OCI-M1 (cell line): ENCODE data around the gene SEC23B.
"Not testable (repeated sequence)": the region's sequence is repeated elsewhere in the genome, so short reads cannot be mapped to it uniquely, and the experiment has no call there.

Experiments used
- DNase-seq: peaks from one replicate; lab custom pipeline; 2025; lab: John Stamatoyannopoulos, UW

SEC23B gene

DNA sequence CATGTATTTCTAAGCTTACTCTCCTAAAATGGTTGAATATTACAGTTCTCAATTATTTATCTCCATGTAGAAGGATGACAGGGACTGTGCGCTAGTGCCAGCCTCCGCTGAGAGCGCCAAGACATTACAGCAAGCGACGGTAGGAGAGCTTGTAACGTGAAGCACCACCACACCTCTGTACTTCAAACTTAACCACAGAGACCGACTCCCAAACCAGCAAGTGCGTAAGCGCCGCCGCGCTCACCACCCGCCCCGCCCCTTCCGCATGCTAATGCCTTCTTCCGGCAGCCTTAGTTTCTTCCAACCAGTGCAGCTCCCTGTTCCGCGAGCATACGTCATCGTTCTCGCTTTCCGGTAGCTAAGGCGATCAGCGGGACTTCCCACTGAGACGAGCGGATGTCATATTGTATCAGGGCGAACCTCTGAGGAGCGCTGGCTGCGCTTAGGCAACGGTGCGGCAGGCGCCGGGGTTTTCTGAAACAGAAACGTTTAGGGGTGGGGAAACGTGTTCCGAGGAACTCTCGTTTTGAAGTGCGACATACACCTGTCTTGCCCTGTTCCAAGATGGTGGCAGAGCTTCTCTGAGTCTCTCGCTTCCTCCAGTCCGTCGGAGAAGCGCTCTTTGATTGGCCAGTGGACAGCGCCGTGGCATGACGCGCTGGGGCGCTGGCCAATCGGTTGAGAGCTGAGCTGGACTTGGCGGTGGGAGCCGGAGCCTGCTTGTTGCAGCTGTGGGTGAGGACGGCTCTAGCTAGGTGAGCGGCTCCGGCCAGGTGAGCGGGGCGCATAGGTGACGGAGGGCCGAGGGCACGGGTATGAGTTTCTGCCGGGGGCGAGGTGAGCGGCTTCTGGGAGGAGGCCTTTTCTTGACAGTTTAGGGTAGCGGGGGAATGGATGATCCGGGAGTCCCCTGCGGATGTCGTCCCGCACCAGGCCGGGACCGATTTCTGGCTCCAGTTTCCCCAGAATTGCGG is at the start of gene SEC23B:
SEC23B (plus strand) TSS at position 723 of the 974 bp plus-strand sequence. CDS start 2,896 bp downstream, outside the sequence.
- peak; percentile 98 for DNase-seq

DNA sequence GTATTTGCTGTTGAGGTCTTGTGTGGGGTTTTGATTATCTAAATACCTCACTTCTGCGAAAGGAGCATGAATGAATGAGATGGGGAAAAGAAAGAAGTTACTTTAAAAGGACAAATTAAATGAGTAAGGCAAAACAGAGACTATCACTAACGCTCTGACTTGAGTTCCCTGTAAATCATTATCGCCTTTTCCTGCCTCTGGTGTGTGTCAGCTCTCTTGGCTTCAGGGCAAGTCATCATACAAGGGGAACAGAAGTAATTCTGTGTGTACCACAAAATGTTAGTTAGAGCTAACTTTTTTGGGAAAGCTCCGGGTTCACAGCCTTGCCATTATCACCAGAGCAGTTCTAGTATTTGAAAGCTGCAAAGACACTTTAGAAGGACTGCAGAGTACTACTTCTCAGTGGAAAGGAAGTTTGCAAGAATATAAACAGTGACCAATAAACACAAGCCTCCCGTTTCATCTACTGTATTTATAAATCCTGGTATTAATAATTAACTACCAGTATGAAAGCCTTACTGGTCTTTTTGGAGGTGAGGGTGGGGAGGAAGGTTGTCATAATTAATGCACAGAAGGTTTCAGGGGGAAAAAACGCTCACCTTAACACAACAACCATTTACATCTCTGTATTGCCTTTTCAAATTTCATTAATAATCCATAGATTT is 42.1 kb upstream of the SEC23B start:
- DNase-seq: peak; percentile 5

DNA sequence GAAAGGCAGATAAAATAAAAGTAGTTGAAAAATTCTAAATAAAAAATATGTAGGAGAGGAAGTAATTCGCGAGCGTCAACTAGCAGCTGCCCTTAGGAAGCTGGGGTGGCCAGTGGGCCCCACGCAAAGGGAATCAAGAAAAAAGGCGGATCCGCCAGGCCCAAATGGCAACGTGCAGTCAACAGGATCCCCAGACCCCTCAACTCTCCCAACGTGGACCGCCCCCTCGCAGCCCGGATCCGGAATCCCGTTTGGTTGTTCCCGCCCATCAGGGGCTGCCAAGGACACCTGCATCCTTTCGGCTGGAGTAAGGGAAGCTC is 41.2 kb upstream of the SEC23B start:
- DNase-seq: no peak

DNA sequence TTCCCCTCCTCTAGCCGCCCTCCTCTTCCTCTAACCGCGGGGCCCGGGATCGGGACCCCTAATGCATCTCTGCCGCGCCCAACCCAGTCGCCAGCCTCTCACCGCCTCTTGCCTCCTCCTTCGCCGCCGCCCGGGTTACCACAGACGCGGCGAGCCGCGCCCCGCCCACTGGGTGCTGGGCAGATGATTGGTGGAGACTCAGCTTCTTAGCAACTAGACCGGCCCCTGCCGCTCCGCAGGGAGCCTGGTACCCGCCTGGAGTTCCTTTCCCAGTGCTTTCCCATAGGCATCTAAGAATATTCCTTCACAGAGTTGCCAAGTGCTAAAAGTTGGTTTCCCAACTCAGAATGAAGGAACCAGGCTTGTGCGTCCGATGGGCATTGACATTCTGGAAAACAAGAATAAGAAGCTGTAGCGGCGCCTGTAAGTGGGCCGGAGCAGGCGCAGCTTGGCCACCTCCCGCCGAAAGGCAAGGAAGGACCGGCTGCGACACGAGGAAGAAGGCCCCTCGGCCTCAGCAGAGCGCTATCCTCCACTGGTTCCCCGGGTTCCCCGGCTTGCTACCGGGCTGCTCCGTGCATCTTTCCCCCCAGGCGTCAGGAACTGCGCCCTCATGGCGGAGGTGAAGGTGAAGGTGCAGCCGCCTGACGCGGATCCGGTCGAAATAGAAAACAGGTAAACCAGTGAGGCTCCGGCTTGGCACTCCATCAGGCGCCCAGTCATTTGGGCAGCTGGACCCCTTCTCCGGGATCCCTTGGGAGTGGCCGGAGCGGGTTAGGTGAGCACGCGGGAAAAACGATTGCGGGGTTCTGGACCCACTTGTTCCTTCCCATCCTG is 40.6 kb upstream of the SEC23B start, which contains the start of the genes DZANK1 and POLR3F:
DZANK1 (minus strand) TSS at position 137 of the 837 bp plus-strand sequence. CDS start 1,672 bp downstream, outside the sequence.
POLR3F (plus strand) TSS at position 497 of the 837 bp plus-strand sequence; CDS start at position 614, 117 bp downstream.
- peak; percentile 96 for DNase-seq

DNA sequence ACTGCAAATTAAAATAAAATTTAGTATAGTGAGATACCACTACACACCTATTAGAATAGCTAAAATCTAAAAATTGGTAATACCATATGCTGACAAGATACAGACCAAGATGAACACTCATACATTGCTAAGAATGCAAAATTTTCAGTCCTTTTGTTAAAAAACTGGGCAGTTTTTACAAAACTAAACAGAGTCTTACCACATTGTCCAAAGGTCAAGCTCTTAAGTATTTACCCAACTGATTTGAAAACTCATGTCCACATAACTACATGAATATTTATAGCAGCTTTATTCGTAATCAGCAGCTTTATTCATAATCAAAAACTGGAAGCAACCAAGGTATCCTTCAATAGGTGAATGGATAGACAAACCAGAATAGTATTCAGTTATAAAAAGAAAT is 30.5 kb upstream of the SEC23B start:
- no peak for DNase-seq

DNA sequence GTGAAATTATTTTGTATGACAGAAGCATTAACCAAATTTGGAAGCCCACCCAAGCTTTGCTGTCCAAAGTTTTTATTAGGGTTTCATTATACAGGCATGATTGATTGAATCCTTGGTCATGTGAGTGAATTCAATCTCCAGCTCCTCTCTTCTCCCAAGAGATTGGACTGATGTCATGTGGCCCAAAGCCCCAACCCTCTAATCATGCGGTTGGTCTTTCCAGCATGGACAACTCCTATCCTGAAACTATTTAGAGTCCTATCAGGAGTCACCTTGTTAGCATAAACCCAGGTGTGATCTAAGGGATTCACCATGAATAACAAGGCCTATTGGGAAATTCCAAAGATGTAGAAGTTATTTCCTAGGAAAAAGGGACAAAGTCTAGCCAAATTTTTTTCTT is 29.9 kb upstream of the SEC23B start:
- no peak for DNase-seq

DNA sequence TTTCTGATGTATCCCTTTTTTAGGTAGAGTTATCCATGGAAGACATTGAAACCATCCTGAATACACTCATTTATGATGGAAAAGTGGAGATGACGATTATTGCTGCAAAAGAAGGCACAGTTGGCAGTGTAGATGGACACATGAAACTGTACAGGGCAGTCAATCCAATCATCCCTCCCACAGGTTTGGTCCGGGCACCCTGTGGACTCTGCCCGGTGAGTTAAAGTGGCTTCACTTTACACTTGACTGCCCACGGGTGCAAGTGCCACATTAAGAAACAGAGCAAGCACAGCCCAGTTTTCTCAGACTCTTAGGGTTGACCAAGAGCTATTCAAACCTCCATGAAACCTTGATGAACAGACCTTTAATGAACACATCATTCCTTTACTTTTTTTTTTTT is 26.1 kb upstream of the SEC23B start:
- no peak for DNase-seq

DNA sequence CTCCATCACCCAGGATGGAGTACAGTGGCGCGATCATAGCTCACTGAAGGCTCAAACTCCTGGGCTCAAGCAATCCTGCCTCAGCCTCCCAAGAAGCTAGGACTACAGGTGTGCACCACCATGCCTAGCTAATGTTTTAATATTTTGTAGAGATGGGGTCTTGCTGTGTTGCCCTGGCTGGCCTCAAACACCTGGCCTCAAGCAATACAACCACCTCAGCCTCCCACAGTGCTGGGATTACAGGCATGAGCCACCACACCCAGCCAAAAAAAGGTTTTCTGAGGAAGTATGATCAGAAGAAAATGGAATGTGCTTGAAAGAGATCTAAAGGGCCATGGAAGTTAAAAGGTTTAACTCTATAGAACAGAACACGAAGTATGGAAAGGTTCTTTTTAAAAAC is 19.4 kb upstream of the SEC23B start:
- no peak for DNase-seq

DNA sequence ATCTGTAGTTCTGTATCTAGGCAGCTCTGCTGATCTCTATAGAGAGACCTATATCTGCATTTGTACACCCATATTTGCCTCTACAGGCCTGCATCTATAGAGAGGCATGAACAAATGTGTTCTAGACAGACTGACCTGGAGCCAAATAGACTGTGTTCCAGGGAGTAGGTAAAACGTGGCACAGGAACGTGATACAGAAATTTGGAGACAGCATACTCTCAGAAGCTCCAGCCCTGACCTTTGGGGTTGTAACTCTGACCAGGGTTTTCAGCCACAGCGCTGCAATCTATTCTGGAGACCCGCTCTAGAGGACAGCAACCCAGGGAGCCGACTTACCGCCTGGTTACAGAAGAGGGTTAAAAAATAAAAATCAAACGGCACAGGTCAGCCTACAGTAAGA is 11.7 kb upstream of the SEC23B start:
- DNase-seq: peak; percentile 37

DNA sequence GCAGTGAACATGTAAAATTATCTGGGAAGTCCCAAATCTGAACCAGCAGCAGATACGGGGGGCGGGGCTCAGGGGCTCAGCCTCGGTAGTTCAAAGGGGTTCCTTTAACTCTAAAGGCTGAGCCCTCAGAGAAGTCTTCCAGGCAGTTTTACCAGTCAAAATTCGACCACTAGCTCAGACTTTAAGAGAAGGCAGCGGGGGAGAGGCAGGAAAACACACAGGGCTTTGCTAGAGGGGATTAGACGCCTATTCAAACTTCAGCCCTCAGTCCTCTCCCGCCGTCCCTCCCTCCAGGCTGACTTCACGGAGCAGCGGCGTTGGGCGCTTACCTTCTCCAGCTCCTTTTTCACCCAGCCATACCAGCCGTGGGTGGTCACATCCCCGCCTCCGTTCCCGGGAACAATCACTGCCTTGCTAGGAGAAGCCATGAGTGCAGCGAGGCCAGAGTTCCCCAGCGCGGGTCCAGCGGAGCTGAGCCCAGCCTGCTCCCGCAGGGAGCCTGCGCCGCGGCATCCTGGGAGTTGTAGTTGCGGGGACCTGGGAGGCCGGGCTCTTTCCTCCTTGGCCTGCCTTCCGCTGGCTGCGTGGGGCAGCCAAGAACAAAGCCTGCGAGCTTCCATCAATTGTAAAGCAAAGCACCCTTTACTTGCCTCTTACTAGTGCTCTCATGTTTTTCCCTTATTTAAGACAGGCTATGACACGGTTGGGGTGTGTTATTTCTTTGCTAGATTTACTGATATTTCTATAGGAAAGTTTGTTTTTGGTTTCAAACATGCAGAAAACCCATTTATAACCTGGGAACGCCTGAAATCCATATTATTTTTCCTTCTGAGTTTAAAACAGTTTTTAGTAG is 10.8 kb upstream of the SEC23B start, which contains the start of gene RBBP9:
RBBP9 (minus strand) TSS at position 486 of the 853 bp plus-strand sequence; CDS start at position 428, 58 bp downstream.
- DNase-seq: peak; percentile 90

DNA sequence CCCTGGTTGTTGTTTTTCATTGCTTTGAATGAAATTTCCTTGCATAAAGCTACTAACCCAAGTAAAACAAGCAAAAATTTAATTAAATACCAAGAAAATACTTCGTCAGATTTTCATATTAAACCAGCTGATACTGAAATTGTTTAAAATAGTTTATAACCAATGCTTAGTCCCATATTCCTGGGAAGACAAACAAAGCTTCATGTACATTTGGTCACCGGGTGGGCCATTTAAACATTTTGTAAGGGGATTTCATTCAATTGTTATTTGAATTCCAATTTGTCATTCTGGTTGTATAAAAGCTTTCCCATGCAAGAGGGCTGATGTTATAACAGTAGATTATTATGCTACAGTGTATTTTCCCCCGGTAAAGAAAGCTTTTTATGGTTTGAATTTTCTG is 10.1 kb upstream of the SEC23B start:
- DNase-seq: no peak

DNA sequence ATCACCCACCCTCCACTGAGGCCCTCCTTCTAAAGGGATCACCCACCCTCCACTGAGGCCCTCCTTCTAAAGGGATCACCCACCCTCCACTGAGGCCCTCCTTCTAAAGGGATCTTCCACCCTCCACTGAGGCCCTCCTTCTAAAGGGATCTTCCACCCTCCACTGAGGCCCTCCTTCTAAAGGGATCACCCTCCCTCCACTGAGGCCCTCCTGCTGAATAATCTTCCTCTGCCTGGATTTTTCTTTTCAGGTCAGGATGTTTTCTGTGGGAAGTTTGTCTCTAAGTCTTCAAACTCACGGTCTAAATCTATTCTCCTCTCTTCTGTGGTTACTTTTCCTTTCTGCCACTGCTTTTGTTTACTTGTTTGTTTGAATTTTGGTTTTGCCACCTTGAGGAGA is 6.1 kb upstream of the SEC23B start:
- not testable (repeated sequence) for DNase-seq

DNA sequence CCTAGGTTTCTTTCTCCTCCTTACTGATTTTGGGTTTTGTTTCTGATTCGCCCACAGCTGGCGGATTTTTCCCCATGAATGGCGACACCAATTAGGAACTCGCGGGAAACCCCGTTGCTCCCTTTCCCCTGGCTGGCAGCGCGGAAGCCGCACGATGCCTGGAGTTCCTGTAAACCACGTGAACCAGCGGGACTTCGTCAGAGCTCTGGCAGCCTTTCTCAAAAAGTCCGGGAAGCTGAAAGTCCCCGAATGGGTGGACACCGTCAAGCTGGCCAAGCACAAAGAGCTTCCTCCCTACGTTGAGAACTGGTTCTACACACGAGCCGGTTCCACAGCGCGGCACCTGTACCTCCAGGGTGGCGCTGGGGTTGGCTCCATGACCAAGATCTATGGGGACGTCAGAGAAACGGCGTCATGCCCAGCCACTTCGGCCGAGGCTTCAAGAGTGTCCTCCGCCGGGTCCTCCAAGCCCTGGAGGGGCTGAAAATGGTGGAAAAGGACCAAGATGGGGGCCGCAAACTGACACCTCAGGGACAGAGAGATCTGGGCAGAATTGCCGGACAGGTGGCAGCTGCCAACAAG is 3.2 kb upstream of the SEC23B start:
- no peak for DNase-seq

DNA sequence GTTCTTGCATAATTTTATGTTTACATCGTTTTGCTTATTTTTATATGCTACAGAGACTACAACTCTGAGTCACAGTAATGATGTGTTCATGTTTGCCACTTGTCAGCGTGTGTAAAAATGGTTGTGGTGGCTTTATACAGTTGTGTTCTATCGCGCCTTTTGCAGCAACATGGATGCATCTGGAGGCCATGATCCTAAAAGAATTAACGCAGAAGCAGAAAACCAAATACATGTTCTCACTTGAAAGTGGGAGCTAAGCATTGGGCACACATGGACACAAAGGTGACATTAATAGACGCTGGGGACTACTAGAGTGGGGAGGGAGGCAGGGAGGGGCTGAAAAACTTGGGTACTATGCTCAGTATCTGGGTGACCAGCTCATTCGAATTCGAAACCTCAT is 996 bp upstream of the SEC23B start:
- peak; percentile 50 for DNase-seq

DNA sequence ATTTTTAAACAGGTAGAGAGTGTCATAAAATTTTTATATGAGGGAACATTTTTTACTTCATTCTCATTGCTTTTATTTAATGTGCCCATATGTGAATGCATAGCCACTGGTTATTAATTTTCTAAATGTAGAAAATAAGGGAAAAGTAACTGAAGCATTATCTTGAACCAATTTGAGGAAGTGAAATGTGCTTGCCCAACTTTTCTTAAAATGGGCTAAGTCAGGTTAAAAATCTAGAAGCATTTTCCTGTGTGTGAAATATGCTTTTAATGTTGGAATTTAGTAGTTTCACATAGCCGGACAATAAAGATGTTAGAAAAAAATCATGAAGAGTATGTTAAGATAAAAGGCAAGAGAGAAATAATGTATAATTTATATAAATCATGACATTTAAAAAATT is 3.8 kb downstream of the SEC23B start:
- peak; percentile 6 for DNase-seq

DNA sequence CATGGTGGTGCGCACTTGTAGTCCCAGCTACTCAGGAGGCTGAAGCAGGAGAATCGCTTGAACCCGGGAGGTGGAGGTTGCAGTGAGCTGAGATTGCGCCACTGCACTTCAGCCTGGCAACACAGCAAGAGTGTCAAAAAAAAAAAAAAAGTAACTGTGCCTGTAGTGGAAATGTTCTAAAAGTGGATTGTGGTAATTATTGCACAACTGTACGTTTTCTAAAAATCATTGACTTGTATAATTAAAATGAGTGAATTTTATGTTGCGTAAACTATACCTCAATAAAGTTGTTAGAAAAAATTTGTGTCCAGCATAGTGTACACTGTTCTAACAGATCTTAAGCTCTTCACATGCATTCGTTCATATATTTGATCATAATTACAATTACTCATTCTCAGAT is 5.5 kb downstream of the SEC23B start:
- no peak for DNase-seq

DNA sequence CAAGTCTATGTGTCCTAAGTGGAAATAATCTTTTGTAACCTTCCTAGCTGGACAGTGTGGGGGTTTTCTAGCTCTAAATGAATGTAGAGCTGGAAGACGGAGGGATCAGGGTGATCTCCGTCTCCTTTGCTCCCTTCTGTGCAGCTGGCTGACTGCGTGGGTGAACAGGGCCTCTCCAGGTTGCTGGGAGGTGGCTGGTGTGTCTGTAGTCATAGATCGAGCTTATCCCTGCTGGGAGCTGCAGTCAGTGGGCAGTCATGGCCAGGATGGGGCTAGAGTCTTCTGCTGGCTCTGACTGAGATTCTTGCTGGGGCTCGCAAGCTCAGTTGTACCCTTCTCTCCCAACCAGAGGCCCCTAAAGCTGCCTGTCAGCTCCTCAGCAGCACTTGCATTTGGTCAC is 6.4 kb downstream of the SEC23B start:
- DNase-seq: no peak

DNA sequence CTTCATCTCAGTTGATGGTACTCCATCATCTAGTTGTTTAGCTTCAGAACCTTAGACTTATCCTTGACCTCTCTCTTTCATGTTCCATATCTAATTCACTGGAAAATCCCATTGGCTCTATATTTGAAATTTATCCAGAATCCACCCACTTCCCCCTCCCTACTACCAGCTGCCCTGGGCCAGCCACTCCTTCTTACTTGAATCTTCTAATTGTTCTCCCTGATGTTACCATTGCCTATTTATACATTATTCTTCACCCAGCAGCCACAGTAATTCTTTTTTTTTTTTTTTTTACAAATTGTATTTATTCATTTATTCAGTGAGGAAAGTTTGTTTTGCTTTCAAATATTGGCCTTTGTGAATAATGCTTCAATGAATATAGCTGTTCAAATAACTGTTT is 8.2 kb downstream of the SEC23B start:
- DNase-seq: no peak

DNA sequence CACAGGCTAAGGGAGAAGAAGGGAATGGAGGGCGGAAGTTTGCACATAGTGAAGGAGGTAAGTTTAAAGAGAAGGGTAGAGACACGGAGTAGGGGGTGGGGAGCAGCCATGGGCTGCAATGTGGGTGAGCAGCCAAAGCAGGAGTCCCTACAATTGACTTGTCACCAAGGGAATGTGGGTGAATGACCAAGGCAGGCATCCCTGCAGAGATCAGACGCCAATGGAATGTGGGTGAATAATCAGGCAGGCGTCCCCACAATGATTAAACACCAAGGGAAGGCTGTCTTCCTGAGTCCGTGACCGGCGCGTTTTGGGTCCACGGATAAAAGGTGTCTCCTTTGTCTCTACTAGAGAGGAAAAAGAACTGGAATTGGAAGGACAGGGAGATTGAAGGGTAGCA is 14.3 kb downstream of the SEC23B start:
- not testable (repeated sequence) for DNase-seq

DNA sequence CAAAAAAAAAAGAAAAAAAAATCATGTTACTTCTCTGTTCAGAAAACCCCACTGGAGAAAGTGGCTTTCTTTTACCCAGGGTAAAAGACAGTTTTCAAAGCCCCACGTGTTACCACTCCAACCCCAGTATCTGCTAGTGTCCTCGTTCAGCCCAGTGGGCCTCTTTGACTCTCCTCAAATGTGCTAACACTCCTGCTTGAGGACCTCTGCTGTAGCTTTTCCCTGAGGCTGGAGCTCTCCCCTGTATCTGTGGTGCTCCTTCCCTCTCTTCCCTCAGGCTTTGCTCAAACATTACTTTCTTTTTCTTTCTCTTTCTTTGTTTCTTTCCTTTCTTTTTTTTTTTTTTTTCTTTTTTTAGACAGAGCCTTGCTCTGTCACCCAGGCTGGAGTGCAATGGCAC is 15.3 kb downstream of the SEC23B start:
- DNase-seq: no peak

DNA sequence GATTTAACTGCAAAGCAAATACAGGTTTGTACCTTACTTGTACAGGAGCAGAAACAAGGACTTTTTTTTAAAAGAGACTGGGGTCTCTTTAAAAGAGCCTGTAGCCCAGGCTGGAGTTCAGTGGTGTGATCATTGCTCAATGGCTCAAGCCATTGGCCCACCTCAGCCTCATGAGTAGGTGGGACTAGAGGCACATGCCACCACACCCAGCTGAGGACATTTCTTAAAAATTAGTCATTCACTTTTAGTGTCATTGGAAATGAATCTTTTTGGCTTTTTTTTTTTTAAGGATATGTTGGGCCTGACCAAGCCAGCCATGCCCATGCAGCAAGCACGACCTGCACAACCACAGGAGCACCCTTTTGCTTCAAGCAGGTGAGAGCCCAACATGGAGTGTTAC is 16.9 kb downstream of the SEC23B start:
- no peak for DNase-seq
